Endothelial cell of umbilical vein (primary cell): ENCODE results near the gene ZBTB48.

Experiments
- EZH2 ChIP-seq: IDR thresholded peaks from 2 replicates; pipeline ENCODE4 v1.6.1; 2012; ENCODE audit warnings: borderline replicate concordance, low read depth, mild to moderate bottlenecking, moderate library complexity, low read length, inconsistent platforms; ENCODE audit not compliant: severe bottlenecking
- FOS ChIP-seq: IDR thresholded peaks from 2 replicates; pipeline ENCODE4 v1.6.1; 2011; ENCODE audit warnings: mild to moderate bottlenecking, low read length, moderate library complexity, borderline replicate concordance; ENCODE audit not compliant: insufficient read depth
- GATA2 ChIP-seq: IDR thresholded peaks from 2 replicates; pipeline ENCODE4 v1.7.0; 2011; ENCODE audit warnings: low read depth, mild to moderate bottlenecking, moderate library complexity, mixed read lengths, low read length; ENCODE audit not compliant: insufficient read length, insufficient read depth
- JUN ChIP-seq: IDR thresholded peaks from 2 replicates; pipeline ENCODE4 v1.6.1; 2011; ENCODE audit warnings: borderline replicate concordance, low read depth; ENCODE audit not compliant: insufficient read length, insufficient read depth
- MAX ChIP-seq: IDR thresholded peaks from 2 replicates; pipeline ENCODE4 v1.6.1; 2011; ENCODE audit not compliant: insufficient read depth, insufficient read length
- MYC ChIP-seq: IDR thresholded peaks from one replicate; pipeline ENCODE4 v1.6.1; 2011; ENCODE audit warnings: mild to moderate bottlenecking, low read depth, low read length
- POLR2A ChIP-seq: IDR thresholded peaks from 2 replicates; pipeline ENCODE4 v1.6.1; 2012; ENCODE audit warnings: low read depth, mild to moderate bottlenecking, control low read depth, low read length
- POLR2AphosphoS5 ChIP-seq: IDR thresholded peaks from 2 replicates; pipeline ENCODE4 v1.6.1; 2012; ENCODE audit warnings: low read depth, mild to moderate bottlenecking, control low read depth, low read length, moderate library complexity; ENCODE audit not compliant: insufficient read depth
- TF ChIP-seq, protein P1 (sequence below), 2 donors: IDR thresholded peaks; 1 replicate in 1 of 2; 2 replicates in 1 of 2; pipeline ENCODE4 v1.5.1; 2011; ENCODE audit warnings: low read length in 2 of 2, mild to moderate bottlenecking in 2 of 2, moderate library complexity in 2 of 2, control low read depth in 1 of 2, inconsistent platforms in 1 of 2, low read depth in 1 of 2; ENCODE audit not compliant: insufficient read depth in 1 of 2; ENCODE audit errors: extremely low read depth in 1 of 2

DNA sequence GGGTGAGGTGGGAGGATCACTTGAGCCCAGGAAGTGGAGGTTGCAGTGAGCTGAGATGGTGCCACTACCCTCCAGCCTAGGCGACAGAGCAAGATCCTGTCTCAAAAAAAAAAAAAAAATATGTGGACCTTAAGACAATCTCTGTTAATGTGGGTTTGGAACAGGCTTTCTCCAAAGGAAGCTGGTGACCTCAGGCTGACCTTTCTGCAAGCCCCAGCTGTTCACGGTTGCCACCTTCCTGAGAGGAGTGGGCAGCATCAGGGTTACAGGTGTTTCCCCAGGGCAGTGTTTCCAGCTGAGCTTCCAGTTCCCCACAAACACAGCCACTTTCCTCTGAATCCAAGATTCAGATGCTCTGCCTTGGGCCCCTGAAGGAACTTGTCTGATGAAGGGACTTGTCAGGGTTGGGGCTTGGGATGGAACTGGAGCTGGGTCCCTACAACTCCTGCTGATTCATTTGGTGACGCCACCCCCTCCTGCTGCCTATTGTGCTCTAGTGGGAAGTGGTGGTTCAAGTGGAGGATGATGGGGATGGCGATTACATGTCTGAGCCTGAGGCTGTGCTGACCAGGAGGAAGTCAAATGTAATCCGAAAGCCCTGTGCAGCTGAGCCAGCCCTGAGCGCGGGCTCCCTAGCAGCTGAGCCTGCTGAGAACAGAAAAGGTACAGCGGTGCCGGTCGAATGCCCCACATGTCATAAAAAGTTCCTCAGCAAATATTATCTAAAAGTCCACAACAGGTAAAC, 1.9 kb downstream of the ZBTB48 start:
- TF ChIP-seq, protein P1, sequence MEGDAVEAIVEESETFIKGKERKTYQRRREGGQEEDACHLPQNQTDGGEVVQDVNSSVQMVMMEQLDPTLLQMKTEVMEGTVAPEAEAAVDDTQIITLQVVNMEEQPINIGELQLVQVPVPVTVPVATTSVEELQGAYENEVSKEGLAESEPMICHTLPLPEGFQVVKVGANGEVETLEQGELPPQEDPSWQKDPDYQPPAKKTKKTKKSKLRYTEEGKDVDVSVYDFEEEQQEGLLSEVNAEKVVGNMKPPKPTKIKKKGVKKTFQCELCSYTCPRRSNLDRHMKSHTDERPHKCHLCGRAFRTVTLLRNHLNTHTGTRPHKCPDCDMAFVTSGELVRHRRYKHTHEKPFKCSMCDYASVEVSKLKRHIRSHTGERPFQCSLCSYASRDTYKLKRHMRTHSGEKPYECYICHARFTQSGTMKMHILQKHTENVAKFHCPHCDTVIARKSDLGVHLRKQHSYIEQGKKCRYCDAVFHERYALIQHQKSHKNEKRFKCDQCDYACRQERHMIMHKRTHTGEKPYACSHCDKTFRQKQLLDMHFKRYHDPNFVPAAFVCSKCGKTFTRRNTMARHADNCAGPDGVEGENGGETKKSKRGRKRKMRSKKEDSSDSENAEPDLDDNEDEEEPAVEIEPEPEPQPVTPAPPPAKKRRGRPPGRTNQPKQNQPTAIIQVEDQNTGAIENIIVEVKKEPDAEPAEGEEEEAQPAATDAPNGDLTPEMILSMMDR (IDR thresholded peaks at IDR 0.05; ENCODE audit: extremely low read depth in 1 of 2, insufficient read depth in 1 of 2, low read depth in 1 of 2, low read length in 2 of 2): no peak
- no peak for TF ChIP-seq POLR2A
- no peak for TF ChIP-seq EZH2
- TF ChIP-seq POLR2AphosphoS5: no peak
- TF ChIP-seq JUN: no peak
- no peak for TF ChIP-seq FOS
- TF ChIP-seq MAX: no peak
- no peak for TF ChIP-seq MYC
- TF ChIP-seq GATA2: no peak
